Stomach smooth muscle (tissue), 2 donors: Measurements from ENCODE around the gene DND1.
"Not testable (repeated sequence)": the region's sequence is repeated elsewhere in the genome, so short reads cannot be mapped to it uniquely, and the experiment has no call there.

Experiments
- H3K27ac ChIP-seq: one replicate; pipeline ENCODE4 v1.7.0; 2013; ENCODE audit warnings: mild to moderate bottlenecking, low read length, inconsistent platforms
- H3K27me3 ChIP-seq, 2 donors: one replicate each; pipeline ENCODE4 v1.7.0; 2013; ENCODE audit warnings: low read length in 2 of 2; ENCODE audit not compliant: insufficient read depth in 2 of 2, control insufficient read depth in 1 of 2
- H3K36me3 ChIP-seq, 2 donors: one replicate each; pipeline ENCODE4 v1.7.0; 2013; ENCODE audit warnings: low read length in 2 of 2; ENCODE audit not compliant: control insufficient read depth in 2 of 2, insufficient read depth in 2 of 2
- H3K4me1 ChIP-seq: one replicate; pipeline ENCODE4 v1.7.0; 2013; ENCODE audit warnings: low read length; ENCODE audit not compliant: control insufficient read depth, insufficient read depth
- H3K4me3 ChIP-seq, 2 donors: one replicate each; pipeline ENCODE4 v1.7.0; 2013; ENCODE audit warnings: low read length in 2 of 2
- H3K9ac ChIP-seq, 2 donors: one replicate each; pipeline ENCODE4 v1.7.0; 2013; ENCODE audit warnings: low read length in 2 of 2, mild to moderate bottlenecking in 1 of 2
- H3K9me3 ChIP-seq, 2 donors: one replicate each; pipeline ENCODE4 v1.7.0; 2013; ENCODE audit warnings: low read length in 2 of 2; ENCODE audit not compliant: control insufficient read depth in 2 of 2
- donor health status: healthy.
- donor health status: Pancreatic carcinoma.

Gene DND1

DNA sequence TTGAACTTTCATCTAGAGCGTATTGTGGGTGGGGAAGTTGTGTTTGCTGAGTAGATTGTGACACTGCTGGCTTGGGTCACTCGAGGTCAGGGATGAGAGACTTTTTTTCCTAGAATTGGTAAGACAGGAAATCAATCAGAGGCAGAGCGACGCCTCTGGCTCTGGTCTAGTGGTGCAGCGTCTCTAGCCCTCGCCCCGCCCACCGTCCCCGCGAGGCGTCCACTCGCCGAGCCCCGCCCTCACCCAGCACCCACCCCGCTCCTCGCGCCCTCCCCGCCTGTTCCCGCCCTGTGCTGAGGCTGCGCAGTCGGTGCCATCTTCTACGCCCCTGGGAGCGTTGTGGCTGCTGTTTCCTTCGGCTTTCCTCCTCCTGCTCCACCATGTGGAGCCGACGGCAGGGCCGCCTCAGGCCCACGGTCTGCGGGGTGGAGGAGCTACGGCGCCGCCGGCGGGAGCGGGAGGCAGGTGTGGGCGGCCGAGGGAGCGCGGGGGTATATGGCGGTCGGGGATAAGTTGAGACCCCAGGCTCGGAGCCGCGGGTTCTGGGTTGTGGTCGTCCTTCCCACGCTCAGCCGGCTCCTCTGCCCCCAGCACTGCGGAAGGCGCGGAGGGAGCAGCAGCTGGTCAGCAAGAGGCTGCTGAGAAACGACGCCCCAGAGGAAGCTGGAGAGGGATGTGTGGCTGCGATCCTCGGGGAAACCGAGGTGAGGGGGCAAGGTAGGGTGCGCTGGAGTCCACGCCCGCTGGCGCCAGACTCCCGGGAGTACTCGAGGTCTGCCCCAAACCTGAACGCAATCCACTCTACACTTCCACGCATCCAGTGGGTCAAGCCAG is 34.0 kb downstream of the DND1 start, which contains the start of gene TMCO6:
TSS of gene TMCO6 (plus strand) at position 304 of the 834 bp plus-strand sequence. CDS start at position 381, 77 bp downstream.
- Histone ChIP-seq H3K36me3 (peaks cover 14% of the 10 kb centered on the region in 2 donors), H3K4me1 (peaks cover 12% of the 10 kb centered on the region), H3K9me3 (no peaks in the 10 kb centered on the region), H3K4me3 (peak within 1 kb of the TSS; percentile 59 to 85), H3K27me3 (no peaks in the 10 kb centered on the region), H3K9ac (peak within 1 kb of the TSS; percentile 81 to 85), H3K27ac (peak within 1 kb of the TSS; percentile 85)

DNA sequence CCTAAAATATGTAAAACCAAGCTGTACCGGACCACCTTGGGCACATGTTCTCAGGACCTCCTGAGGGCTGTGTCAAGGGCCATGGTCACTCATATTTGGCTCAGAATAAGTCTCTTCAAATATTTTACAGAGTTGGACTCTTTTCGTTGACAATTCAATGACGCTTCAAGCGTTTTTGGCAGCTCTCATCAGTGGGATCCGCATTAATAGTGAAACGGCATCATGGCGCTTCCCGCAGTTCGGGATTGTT is 34.6 kb downstream of the DND1 start:
- not testable (repeated sequence) for H3K36me3 ChIP-seq, H3K27me3 ChIP-seq, H3K9me3 ChIP-seq
- peaks cover 12% of the 10 kb centered on the region for H3K4me1 ChIP-seq
- peak overlapping the region; percentile 79 to 85 for H3K9ac ChIP-seq
- peak overlapping the region; percentile 85 for H3K27ac ChIP-seq
- H3K4me3 ChIP-seq, result peak overlapping the region; percentile 59 to 85

DNA sequence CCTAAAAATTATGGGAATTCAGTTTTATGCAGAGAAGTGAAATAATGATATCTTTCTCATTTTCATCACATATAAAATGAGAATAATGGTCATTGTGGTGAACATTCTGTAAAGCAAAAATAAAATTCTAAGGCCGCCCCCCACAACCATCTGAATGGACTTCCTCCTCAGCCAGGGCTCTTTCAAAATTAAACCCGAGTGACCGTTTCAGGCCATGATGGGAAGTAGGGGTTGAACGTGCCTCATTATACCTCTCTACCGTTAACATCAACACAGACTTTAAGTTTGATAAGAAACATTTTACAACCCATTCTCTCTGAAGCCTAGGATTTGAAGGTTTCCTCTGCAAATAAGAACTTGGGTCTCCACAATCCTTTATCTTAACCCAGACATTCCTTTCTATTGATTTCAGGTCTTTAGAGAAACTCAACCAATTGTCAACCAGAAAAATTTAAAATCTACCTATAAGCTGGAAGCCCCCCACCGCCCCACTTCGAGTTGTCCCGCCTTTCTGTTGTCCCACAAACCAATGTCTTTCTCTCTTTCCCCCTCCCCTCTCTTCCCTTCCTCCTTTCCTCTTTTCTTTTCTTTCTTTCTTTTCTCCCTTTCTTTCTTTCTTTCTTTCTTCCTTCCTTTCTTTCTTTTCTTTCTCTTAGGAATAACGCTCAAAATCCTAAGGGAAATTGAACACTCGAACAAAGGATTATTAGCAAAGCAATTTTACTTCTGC is 35.8 kb downstream of the DND1 start:
- H3K4me1 ChIP-seq, result peaks cover 20% of the 10 kb centered on the region
- H3K9ac ChIP-seq, result no peak overlapping the region
- H3K27ac ChIP-seq, result no peak overlapping the region
- H3K4me3 ChIP-seq, result no peak overlapping the region
- H3K27me3 ChIP-seq, result no peaks in the 10 kb centered on the region
- no peaks in the 10 kb centered on the region for H3K9me3 ChIP-seq
- peaks cover under 1 to 2% of the 10 kb centered on the region in 2 donors for H3K36me3 ChIP-seq

DNA sequence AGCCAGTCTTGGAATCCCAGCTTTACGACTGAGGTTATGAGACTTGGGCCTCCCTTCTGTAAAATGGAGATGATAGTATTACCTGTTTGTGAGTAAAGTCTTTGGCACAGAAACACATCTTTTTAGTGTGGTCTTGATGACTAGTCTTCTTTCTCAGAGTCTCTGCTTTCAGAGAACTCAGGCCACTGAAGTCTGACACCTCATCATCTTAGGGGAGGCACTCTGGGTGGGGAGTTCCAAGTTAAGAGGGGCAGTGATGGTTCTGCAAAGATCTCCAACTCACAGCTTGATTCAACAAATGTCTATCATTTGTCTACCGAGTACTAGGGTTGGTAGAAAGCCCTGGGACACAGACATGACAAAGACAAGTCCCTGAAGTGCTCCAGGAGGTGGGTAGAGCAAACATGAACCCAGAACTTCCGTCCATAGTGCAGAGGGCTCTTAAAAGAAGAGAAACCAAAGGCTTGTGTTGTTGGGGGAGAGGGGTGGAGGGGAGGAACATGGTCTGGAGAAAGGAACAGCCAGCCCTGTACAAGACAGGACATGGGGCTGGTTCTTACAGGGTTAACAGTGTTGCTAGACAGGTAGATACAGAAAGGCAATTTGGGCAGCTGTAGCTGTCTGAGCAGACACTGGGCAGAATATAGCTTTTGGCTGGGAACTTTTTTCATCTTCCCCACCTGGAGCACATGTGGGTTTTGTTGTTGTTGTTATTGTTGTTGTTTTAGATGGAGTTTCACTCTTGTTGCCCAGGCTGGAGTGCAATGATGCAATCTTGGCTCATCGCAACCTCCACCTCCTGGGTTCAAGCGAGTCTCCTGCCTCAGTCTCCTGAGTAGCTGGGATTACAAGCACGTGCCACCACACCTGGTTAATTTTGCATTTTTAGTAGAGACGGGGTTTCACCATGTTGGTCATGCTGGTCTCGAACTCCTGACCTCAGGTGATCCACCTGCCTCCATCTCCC is 37.8 kb downstream of the DND1 start:
- no peaks in the 10 kb centered on the region for H3K27me3 ChIP-seq
- no peak overlapping the region for H3K4me3 ChIP-seq
- no peak overlapping the region for H3K27ac ChIP-seq
- H3K36me3 ChIP-seq, result no peaks in the 10 kb centered on the region
- no peak overlapping the region for H3K9ac ChIP-seq
- H3K9me3 ChIP-seq, result no peaks in the 10 kb centered on the region
- H3K4me1 ChIP-seq, result peaks cover 33% of the 10 kb centered on the region

DNA sequence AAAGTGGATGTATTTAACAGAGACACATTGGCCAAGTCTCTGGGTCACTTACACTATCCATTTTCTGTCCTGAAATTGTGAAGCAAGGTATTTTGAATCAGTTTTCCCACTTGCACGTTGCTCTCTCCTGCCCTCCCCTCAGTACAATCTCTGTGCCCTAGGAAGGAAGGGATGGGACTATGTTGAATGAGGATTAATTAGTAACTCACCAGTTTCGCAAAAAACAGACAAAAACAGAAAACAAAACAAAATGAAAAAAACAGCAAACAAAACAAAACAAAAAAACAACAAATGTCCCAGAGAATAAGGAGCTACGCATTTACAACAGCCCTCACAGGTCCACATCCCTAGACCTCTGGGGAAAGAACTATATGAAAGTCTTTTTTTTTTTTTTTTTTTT is 39.3 kb downstream of the DND1 start:
- H3K4me1 ChIP-seq, result peaks cover 22% of the 10 kb centered on the region
- no peaks in the 10 kb centered on the region for H3K27me3 ChIP-seq
- no peak overlapping the region for H3K27ac ChIP-seq

DNA sequence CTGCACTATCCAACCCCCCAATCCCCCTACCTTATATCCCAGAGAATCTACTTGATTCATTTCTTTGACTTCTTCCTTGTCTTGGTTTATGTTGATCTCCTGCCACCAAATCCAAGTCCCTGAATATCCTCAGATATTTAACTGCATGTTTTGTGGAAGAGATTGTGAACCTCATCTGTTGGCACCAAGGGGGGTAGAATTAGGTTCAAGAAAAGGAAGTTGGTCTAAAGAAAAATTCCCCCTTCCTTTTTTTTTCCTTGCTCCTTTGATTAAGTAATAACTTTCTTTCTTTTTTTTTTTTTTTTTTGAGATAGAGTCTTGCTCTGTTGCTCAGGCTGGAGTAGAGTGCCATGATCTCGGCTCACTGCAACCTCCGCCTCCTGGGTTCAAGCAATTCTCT is 39.9 kb downstream of the DND1 start:
- Histone ChIP-seq H3K4me3 (peak overlapping the region; percentile 71 to 88), H3K4me1 (peaks cover 20% of the 10 kb centered on the region), H3K9ac (peak overlapping the region; percentile 67 to 75), H3K36me3 (no peaks in the 10 kb centered on the region), H3K27me3 (no peaks in the 10 kb centered on the region), H3K27ac (peak overlapping the region; percentile 49), H3K9me3 (no peaks in the 10 kb centered on the region)

More for the DNA sequence above, 39.3 kb downstream of the DND1 start:
- H3K4me3 ChIP-seq, result no peak overlapping the region
- H3K36me3 ChIP-seq, result no peaks in the 10 kb centered on the region
- H3K9ac ChIP-seq, result no peak overlapping the region
- H3K9me3 ChIP-seq, result no peaks in the 10 kb centered on the region

DNA sequence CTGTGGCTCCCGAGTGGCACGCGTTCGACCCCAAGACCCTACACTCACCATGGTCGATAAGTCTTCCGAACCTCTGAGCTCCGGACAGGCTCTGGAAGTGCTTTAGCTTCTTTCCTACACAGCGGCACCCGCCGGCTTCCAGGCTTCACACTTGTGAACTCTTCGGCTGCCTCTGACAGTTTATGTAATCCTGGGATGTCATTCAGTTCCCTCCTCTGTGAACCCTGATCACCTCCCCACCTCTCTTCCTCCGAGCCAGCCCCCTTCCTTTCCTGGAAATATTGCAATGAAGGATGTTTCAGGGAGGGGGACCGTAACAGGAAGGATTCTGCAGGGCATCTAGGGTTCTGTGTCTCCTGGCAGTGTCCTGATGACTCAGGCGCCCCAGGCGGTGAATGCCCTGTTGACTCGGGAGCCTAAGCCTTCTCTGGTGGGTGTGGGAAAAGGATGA is 40.3 kb downstream of the DND1 start, which contains the start of gene CD14:
TSS of gene CD14 (minus strand) at position 155 of the 451 bp plus-strand sequence. CDS start at position 51, 104 bp downstream.
- H3K4me3 ChIP-seq, result peak within 1 kb of the TSS; percentile 71 to 88
- H3K9ac ChIP-seq, result peak within 1 kb of the TSS; percentile 67 to 75
- no peaks in the 10 kb centered on the region for H3K27me3 ChIP-seq
- peak within 1 kb of the TSS; percentile 49 for H3K27ac ChIP-seq
- H3K36me3 ChIP-seq, result no peaks in the 10 kb centered on the region
- H3K9me3 ChIP-seq, result no peaks in the 10 kb centered on the region
- H3K4me1 ChIP-seq, result peaks cover 20% of the 10 kb centered on the region

DNA sequence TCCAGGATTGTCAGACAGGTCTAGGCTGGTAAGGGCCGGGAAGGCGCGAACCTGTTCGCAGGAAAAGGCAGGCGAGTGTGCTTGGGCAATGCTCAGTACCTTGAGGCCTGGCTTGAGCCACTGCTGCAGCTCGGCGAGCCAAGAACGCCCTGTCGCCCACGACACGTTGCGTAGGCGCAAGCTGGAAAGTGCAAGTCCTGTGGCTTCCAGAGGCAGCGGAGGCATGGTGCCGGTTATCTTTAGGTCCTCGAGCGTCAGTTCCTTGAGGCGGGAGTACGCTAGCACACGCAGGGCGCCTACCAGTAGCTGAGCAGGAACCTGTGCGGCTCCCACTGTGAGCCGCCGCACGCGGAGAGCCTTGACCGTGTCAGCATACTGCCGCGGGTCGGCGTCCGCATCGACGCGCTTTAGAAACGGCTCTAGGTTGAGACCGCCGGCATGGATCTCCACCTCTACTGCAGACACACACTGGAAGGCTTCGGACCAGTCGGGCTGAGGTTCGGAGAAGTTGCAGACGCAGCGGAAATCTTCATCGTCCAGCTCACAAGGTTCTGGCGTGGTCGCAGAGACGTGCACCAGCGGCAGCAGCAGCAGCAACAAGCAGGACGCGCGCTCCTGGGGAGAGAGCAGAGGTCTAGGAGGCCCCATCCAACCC is 40.9 kb downstream of the DND1 start:
- Histone ChIP-seq H3K27ac (peak overlapping the region; percentile 49), H3K4me3 (peak overlapping the region; percentile 71 to 88), H3K9ac (peak overlapping the region; percentile 67 to 75), H3K27me3 (no peaks in the 10 kb centered on the region), H3K36me3 (no peaks in the 10 kb centered on the region), H3K9me3 (no peaks in the 10 kb centered on the region), H3K4me1 (peaks cover 20% of the 10 kb centered on the region)

DNA sequence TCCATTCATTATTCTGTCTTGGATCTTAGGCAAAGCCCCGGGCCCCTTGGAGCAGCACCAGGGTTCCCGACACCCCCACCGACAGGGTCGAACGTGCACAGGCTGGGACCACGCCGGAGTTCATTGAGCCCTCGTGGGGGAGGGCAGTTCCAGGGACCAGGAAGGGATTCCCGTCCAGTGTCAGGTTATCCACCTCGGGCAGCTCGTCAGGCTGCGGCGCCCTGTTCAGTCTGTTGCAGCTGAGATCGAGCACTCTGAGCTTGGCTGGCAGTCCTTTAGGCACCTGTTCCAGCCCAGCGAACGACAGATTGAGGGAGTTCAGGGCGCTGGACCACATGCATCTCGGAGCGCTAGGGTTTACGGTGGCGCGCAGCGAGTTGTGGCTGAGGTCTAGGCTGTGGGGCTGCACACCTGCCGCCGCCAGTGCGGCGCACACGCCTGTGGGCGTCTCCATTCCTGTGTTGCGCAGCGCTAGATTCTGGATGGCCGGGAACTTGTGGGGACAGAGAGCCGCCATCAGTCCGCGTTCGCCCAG is 41.5 kb downstream of the DND1 start:
- peaks cover 20% of the 10 kb centered on the region for H3K4me1 ChIP-seq
- peak overlapping the region; percentile 71 to 88 for H3K4me3 ChIP-seq
- H3K9me3 ChIP-seq, result no peaks in the 10 kb centered on the region
- peak overlapping the region; percentile 67 to 75 for H3K9ac ChIP-seq
- no peak overlapping the region for H3K27ac ChIP-seq
- no peaks in the 10 kb centered on the region for H3K27me3 ChIP-seq
- H3K36me3 ChIP-seq, result no peaks in the 10 kb centered on the region
